GM12878 (cell line): ENCODE measurements around the gene ATP6V0E2. TPM values are rescaled to one million over a fixed set of nuclear protein-coding genes. Genes with fewer than 3 reads are reported as not detected.

ENCODE experiments used
- MTA2 ChIP-seq: fragments of 450-650 bp; IDR thresholded peaks from 2 replicates; pipeline ENCODE4 v1.6.1; 2016; ENCODE audit warnings: low read depth, mild to moderate bottlenecking, moderate library complexity
- MXI1 ChIP-seq: fragments of 150-350 bp; IDR thresholded peaks from 2 replicates; pipeline ENCODE4 v1.6.1; 2011; ENCODE audit warnings: low read depth, mild to moderate bottlenecking, inconsistent platforms, low read length, improper control_type of control experiment
- MYB ChIP-seq: fragments of 150-350 bp; IDR thresholded peaks from 2 replicates; pipeline ENCODE4 v1.6.1; 2014; ENCODE audit warnings: mild to moderate bottlenecking, low read depth, low read length, borderline replicate concordance
- SMAD5 ChIP-seq: IDR thresholded peaks from 2 replicates; pipeline ENCODE4 v1.6.1; 2016; ENCODE audit warnings: antibody characterized with exemption, low read depth
- ZZZ3 ChIP-seq: IDR thresholded peaks from 2 replicates; pipeline ENCODE4 v1.6.1; 2011; ENCODE audit warnings: low read depth; ENCODE audit not compliant: control insufficient read depth, insufficient read length
- polyA plus RNA-seq, 11 experiments: library from polyadenylated mRNA; depleted of rRNA in 4 of 11; unstranded in 6 of 11; stranded (reverse) in 5 of 11; fragments of >200 nt; fragmentation: Nextera tagmentation in 4 of 11; fragmentation: Illumina TruSeq in 1 of 11; extraction: Ambion mirVana in 4 of 11; extraction: Trizol in 1 of 11; gene quantifications; 1 replicate in 1 of 11; 2 replicates in 10 of 11; pipeline versions ENCODE4 v1.2.1 to v1.2.3, GENCODE V29; 2011 to 2016; ENCODE audit warnings: inconsistent platforms in 2 of 11, missing spikeins in 2 of 11, low read depth in 1 of 11
- total RNA-seq, 4 experiments: library from RNA; depleted of rRNA in 3 of 4; stranded (reverse); fragments of >200 nt in 3 of 4; fragmentation: Illumina TruSeq in 1 of 4; extraction: Trizol in 1 of 4; gene quantifications; 2 replicates each; pipeline versions ENCODE4 v1.2.1 to v1.2.3, GENCODE V29; 2013 to 2021
- TF ChIP-seq, protein P1 (sequence below): fragments of 450-650 bp; IDR thresholded peaks from 2 replicates; pipeline ENCODE4 v1.6.1; 2018; ENCODE audit warnings: borderline replicate concordance, mild to moderate bottlenecking; ENCODE audit not compliant: partially characterized antibody
- TF ChIP-seq, protein P2 (sequence below): fragments of 450-650 bp; IDR thresholded peaks from 2 replicates; pipeline ENCODE4 v1.6.1; 2017; ENCODE audit warnings: low read depth, mild to moderate bottlenecking, moderate library complexity

The ATP6V0E2 gene
- total and polyA plus RNA-seq, 10 of the 15 experiments (the other 5 are each of a cell fraction or from before 2014, with no cell fraction given) = 1.5 to 54.7 (median 27.6) TPM

DNA sequence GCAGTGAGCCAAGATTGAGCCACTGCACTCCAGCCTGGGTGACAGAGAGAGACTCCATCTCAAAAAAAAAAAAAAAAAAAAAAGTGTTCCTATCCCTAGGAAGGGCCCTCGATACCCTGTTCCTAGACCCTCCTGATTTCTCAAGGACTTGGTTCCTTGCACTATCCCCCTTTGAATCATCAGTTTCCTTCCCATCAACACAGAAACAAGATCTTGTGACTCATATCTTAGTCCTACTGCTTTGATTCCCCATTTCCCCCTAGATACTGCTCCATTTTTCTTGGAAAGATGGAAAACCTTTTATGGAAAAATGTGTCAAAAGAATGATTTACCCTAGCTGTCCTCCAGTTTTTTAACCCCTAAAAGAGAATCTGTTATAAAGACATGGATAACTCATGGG is 37.3 kb upstream of the ATP6V0E2 start (continued):
- TF ChIP-seq, protein P1, sequence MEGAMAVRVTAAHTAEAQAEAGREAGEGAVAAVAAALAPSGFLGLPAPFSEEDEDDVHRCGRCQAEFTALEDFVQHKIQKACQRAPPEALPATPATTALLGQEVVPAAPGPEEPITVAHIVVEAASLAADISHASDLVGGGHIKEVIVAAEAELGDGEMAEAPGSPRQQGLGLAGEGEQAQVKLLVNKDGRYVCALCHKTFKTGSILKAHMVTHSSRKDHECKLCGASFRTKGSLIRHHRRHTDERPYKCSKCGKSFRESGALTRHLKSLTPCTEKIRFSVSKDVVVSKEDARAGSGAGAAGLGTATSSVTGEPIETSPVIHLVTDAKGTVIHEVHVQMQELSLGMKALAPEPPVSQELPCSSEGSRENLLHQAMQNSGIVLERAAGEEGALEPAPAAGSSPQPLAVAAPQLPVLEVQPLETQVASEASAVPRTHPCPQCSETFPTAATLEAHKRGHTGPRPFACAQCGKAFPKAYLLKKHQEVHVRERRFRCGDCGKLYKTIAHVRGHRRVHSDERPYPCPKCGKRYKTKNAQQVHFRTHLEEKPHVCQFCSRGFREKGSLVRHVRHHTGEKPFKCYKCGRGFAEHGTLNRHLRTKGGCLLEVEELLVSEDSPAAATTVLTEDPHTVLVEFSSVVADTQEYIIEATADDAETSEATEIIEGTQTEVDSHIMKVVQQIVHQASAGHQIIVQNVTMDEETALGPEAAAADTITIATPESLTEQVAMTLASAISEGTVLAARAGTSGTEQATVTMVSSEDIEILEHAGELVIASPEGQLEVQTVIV = no peak
- no peak for TF ChIP-seq MXI1
- TF ChIP-seq MYB = no peak
- TF ChIP-seq, protein P2, sequence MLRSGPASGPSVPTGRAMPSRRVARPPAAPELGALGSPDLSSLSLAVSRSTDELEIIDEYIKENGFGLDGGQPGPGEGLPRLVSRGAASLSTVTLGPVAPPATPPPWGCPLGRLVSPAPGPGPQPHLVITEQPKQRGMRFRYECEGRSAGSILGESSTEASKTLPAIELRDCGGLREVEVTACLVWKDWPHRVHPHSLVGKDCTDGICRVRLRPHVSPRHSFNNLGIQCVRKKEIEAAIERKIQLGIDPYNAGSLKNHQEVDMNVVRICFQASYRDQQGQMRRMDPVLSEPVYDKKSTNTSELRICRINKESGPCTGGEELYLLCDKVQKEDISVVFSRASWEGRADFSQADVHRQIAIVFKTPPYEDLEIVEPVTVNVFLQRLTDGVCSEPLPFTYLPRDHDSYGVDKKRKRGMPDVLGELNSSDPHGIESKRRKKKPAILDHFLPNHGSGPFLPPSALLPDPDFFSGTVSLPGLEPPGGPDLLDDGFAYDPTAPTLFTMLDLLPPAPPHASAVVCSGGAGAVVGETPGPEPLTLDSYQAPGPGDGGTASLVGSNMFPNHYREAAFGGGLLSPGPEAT = no peak
- TF ChIP-seq SMAD5 = no peak
- TF ChIP-seq MTA2 = no peak
- TF ChIP-seq ZZZ3 = no peak
